Stimulated activated naive CD8-positive, alpha-beta T cell treated with anti-CD3 and anti-CD28 coated beads, Interleukin-15, amount 100 ng/mL, for 72 hours (primary cell): ENCODE measurements around the gene SELENOK.
A peak's percentile ranks its signal among the peaks of the same experiment; 100 is the strongest.
"Not testable (repeated sequence)": the region's sequence is repeated elsewhere in the genome, so short reads cannot be mapped to it uniquely, and the experiment has no call there.

Experiments
- ATAC-seq: fragments of 150-1000 bp; cut with Tn5 transposase; 2 replicates; pipeline ENCODE4 v1.10.0; 2021; ENCODE audit warnings: mild to moderate bottlenecking, moderate library complexity
- DNase-seq, 2 donors: peaks; one replicate each; pipeline ENCODE4 v3.0.0; 2021 to 2022
- H3K27ac Mint-ChIP-seq, 2 donors: one replicate each; pipeline ENCODE4 v1.8.0; 2022; ENCODE audit warnings: mild to moderate bottlenecking in 2 of 2, mixed read lengths in 2 of 2, moderate library complexity in 2 of 2
- H3K27me3 Mint-ChIP-seq: one replicate; pipeline ENCODE4 v1.8.0; 2022; ENCODE audit warnings: mixed read lengths
- H3K4me1 Mint-ChIP-seq: one replicate; pipeline ENCODE4 v1.8.0; 2022; ENCODE audit warnings: mild to moderate bottlenecking, mixed read lengths
- H3K4me3 Mint-ChIP-seq, 2 donors: one replicate each; pipeline ENCODE4 v1.8.0; 2022; ENCODE audit warnings: mild to moderate bottlenecking in 2 of 2, mixed read lengths in 2 of 2, moderate library complexity in 1 of 2
- H3K9me3 Mint-ChIP-seq, 2 donors: one replicate each; pipeline ENCODE4 v1.8.0; 2022; ENCODE audit warnings: mixed read lengths in 2 of 2

The SELENOK gene

DNA sequence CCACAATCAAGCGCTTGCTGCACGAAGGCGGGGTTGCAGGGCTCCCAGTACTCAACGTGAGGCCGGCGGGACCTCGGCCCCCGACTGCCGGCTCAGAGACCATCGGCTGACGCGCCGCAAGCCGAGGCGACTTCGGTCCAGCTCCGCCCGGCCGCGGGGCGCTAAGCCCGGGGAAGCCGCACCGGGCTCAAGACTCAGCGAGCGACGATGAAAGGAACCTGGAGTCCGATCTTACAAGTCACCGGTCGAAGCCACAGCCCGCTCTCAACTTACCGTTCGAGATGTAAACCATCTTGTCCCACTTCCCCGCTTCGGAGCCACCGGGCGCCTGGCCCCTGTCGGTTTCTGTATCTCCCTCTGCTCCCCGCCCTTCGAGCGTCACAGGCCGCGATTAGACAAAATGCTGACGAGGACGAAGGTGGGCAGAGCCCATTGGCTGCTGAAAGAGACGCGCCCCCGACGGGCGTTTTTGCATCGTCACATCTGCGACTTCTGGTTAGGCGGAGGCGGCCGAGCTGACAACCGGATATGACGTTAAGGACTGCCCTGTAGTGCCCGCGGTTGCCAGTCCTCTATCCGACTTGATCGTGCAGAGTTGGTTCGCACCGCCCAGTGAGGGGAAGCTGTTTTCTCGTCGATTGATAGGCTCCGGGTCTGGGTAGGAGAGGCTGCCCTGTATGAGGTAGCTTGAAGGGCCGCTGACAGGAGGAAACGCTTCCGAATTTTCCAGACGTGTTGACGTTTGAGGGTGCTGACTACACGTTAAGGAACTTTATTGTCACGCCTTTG lies at the start of gene SELENOK:
SELENOK (minus strand) TSS at position 363 of the 789 bp plus-strand sequence.
- peaks cover 59% of the 10 kb centered on the region for H3K4me1 Mint-ChIP-seq
- DNase-seq (peak; percentile 97 to 98), ATAC-seq (peak; percentile 97)
- H3K27ac Mint-ChIP-seq = peak within 1 kb of the TSS; percentile 94 to 99
- H3K27me3 Mint-ChIP-seq = no peaks in the 10 kb centered on the region
- peak within 1 kb of the TSS; percentile 88 to 96 for H3K4me3 Mint-ChIP-seq
- H3K9me3 Mint-ChIP-seq = peaks cover 0 to 7% of the 10 kb centered on the region in 2 donors

DNA sequence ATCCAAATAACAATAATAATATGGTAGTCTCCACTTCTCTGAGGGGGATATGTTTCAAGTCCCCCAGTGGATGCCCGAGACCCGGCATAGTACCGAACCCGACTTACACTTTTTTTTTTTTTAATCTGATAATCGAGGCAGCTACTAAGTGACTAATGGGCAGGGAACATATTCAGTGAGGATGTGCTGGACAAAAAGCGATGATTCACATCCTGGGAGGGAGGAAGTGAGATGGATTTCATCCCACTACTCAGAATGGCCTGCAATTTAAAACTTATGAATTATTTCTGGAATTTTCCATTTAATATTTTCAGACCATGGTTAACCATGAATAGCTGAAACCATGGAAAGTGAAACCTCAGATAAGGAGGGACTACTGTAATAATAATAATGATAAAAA lies 49.5 kb upstream of the SELENOK start:
- Mint-ChIP-seq H3K9me3 (peaks cover 5 to 6% of the 10 kb centered on the region in 2 donors), H3K27ac (no peak overlapping the region), H3K4me3 (no peak overlapping the region), H3K27me3 (peaks cover 49% of the 10 kb centered on the region), H3K4me1 (no peaks in the 10 kb centered on the region)
- ATAC-seq = no peak
- no peak for DNase-seq

DNA sequence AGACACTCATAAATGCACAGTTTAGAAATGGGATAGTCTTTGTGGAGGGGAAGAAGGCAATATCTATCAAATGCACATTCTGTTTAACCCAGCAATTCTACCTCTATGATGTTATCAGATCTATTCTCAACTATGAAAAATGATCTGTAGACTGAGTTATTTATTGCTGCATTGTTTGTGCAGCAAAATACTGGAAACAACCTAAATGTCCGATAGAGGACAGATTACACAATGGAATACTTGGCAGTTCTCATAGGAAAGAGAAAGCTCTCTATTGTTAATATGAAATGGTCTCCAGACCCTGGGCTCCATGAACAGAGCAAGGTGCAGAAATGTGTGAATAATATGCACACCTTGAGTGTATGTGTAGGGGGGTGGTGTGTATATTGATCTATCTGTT lies 49.0 kb upstream of the SELENOK start:
- ATAC-seq = no peak
- no peak for DNase-seq
- H3K27ac Mint-ChIP-seq = no peak overlapping the region
- H3K4me3 Mint-ChIP-seq = no peak overlapping the region
- H3K4me1 Mint-ChIP-seq = no peaks in the 10 kb centered on the region
- peaks cover 49% of the 10 kb centered on the region for H3K27me3 Mint-ChIP-seq
- peaks cover 0 to under 1% of the 10 kb centered on the region in 2 donors for H3K9me3 Mint-ChIP-seq

- Mint-ChIP-seq H3K9me3 (no peaks in the 10 kb centered on the region), H3K27ac (no peak overlapping the region), H3K4me1 (no peaks in the 10 kb centered on the region), H3K27me3 (peaks cover 49% of the 10 kb centered on the region), H3K4me3 (no peak overlapping the region)
- no peak for ATAC-seq
- no peak for DNase-seq
These were observed 48.2 kb upstream of the SELENOK start for GRCh38 chr3:53939813-53940212.

DNA sequence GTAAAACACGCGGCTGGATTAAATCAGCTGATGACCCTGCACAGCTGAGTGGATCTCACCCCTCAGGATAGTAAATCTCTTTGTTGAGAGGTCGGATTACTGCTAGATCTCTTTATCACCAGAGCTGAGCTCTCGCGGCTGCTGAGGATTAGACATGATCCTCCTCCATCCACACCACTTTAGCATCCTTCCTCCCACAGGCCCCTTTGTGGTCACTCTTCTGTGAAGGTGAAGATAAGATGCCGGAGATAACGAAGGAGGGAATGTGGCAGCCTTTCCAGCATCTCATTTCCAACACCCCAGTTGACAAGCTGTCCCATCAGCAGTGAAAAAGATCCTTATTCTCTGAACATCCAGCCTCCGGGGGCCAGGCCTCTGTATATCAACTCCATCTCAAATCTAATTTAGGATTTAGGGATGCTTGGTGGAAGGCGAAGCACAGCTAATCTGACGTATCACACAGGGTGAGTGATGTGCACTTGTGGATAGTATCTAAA lies 47.5 kb upstream of the SELENOK start:
- DNase-seq (no peak), ATAC-seq (no peak)
- H3K27me3 Mint-ChIP-seq = peaks cover 52% of the 10 kb centered on the region
- no peaks in the 10 kb centered on the region for H3K4me1 Mint-ChIP-seq
- H3K27ac Mint-ChIP-seq = no peak overlapping the region
- no peak overlapping the region for H3K4me3 Mint-ChIP-seq
- no peaks in the 10 kb centered on the region for H3K9me3 Mint-ChIP-seq

DNA sequence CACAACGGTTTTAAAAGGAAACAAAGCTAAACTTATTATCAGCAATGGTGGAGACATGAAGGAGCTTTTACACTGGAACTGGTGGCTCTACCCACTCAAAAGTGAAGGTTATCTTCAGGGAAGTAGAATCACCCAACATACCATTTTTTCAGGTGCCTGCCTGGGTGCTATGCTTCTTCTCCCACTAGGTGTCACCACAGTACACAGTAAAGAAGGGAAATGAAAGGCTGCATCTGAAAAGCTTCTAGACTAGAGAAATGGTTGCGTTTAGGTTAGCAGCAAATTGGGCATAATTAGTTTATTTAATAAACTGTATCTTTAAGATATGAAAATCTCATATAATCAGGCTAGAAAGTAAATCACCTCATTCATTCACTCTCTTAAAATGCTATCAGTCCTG lies 47.0 kb upstream of the SELENOK start:
- Mint-ChIP-seq H3K27ac (no peak overlapping the region), H3K4me3 (no peak overlapping the region), H3K27me3 (peaks cover 52% of the 10 kb centered on the region), H3K4me1 (no peaks in the 10 kb centered on the region), H3K9me3 (no peaks in the 10 kb centered on the region)
- ATAC-seq (no peak), DNase-seq (peak in 1 of 2 donors; percentile 16)

DNA sequence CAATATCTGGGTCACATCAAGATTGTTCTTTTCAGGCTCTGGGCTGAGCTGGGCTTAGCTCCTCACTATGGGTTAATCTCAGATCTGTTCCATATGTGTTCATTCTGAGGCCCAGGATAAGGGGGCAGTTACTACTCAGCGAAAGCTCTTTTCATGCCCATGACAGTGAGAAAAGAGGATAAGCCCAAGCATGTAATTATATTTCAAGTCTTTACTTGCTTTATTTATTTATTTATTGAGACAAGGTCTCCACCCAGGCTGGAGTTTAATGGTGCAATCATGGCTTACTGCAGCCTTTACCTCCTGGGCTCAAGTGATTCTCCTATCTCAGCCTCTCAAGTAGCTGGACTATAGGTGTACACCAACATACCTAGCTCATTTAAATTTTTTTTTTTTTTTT lies 44.7 kb upstream of the SELENOK start:
- ATAC-seq = no peak
- no peaks in the 10 kb centered on the region for H3K9me3 Mint-ChIP-seq
- H3K27ac Mint-ChIP-seq = no peak overlapping the region
- no peaks in the 10 kb centered on the region for H3K4me1 Mint-ChIP-seq
- H3K27me3 Mint-ChIP-seq = peaks cover 56% of the 10 kb centered on the region
- no peak for DNase-seq
- no peak overlapping the region for H3K4me3 Mint-ChIP-seq

DNA sequence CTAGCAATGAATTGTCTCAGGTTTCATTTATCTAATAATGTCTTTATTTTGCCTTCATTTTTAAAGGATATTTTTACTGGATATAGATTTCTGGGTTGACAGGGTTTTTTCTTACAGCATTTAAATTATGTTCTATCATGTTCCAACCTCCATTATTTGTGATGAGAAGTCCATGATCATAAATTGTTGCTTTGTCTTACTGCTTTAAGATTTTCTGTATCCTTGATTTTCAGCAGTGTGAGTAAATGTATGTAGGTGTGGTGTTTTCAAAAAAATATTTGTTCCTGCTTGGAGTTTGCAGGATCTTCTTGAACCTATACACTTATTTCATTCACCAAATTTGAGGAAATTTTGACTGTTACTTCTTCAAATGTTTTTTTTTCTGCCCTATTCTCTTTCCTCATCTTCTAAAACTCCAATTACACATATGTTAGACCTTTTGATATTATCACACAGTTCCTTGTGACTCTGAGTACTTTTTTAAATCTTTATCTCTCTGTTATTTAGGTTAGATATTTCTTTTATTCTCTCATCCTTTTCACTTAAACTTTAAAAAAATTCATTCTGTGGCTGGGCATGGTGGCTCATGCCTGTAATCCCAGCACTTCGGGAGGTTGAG lies 43.7 kb upstream of the SELENOK start:
- Mint-ChIP-seq H3K27me3 (peaks cover 49% of the 10 kb centered on the region), H3K9me3 (no peaks in the 10 kb centered on the region), H3K27ac (no peak overlapping the region), H3K4me3 (no peak overlapping the region), H3K4me1 (no peaks in the 10 kb centered on the region)
- DNase-seq (no peak), ATAC-seq (no peak)

- H3K27me3 Mint-ChIP-seq, H3K9me3 Mint-ChIP-seq, H3K4me3 Mint-ChIP-seq, DNase-seq, ATAC-seq, H3K27ac Mint-ChIP-seq, H3K4me1 Mint-ChIP-seq: not testable (repeated sequence)
These were observed 35.7 kb upstream of the SELENOK start for GRCh38 chr3:53927208-53927872.

- no peaks in the 10 kb centered on the region for H3K9me3 Mint-ChIP-seq
- no peaks in the 10 kb centered on the region for H3K4me1 Mint-ChIP-seq
- H3K27ac Mint-ChIP-seq = no peak overlapping the region
- peaks cover 20% of the 10 kb centered on the region for H3K27me3 Mint-ChIP-seq
- ATAC-seq (no peak), DNase-seq (no peak)
- no peak overlapping the region for H3K4me3 Mint-ChIP-seq
These were observed 29.6 kb upstream of the SELENOK start for GRCh38 chr3:53921296-53921695.

GRCh38 chr3:53919741-53920140 lies 28.1 kb upstream of the SELENOK start:
- no peaks in the 10 kb centered on the region for H3K4me1 Mint-ChIP-seq
- H3K4me3 Mint-ChIP-seq = no peak overlapping the region
- peaks cover 25% of the 10 kb centered on the region for H3K27me3 Mint-ChIP-seq
- no peak for ATAC-seq
- no peaks in the 10 kb centered on the region for H3K9me3 Mint-ChIP-seq
- H3K27ac Mint-ChIP-seq = no peak overlapping the region
- no peak for DNase-seq

GRCh38 chr3:53913401-53913800 lies 21.7 kb upstream of the SELENOK start:
- H3K9me3 Mint-ChIP-seq = no peaks in the 10 kb centered on the region
- no peak for ATAC-seq
- DNase-seq = no peak
- H3K4me1 Mint-ChIP-seq = no peaks in the 10 kb centered on the region
- no peak overlapping the region for H3K27ac Mint-ChIP-seq
- H3K27me3 Mint-ChIP-seq = peaks cover 57% of the 10 kb centered on the region
- H3K4me3 Mint-ChIP-seq = no peak overlapping the region

DNA sequence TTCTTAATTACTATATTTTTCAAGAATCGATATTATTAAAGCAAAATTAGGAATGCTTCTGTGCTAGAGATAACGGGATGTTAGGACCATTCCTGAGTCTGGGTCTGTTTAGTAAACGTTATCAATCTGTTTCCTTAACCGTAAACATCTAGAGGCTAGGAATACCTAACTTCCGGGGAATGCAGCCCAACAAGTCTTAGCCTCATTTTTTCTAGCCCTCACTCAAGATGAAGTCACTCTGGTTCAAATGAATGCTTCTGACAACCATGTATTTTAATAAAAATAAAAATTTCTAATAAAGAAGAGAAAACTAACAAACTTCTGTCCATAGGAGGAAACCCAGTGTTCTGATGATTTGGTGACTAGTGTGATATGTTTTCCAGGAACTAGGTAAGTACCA lies 11.1 kb upstream of the SELENOK start:
- Mint-ChIP-seq H3K27ac (no peak overlapping the region), H3K27me3 (peaks cover 30% of the 10 kb centered on the region), H3K4me1 (no peaks in the 10 kb centered on the region), H3K9me3 (peaks cover 0 to 5% of the 10 kb centered on the region in 2 donors), H3K4me3 (no peak overlapping the region)
- ATAC-seq = no peak
- no peak for DNase-seq

- no peak overlapping the region for H3K27ac Mint-ChIP-seq
- H3K9me3 Mint-ChIP-seq = peaks cover 0 to 5% of the 10 kb centered on the region in 2 donors
- ATAC-seq (no peak), DNase-seq (no peak)
- H3K27me3 Mint-ChIP-seq = peaks cover 27% of the 10 kb centered on the region
- H3K4me3 Mint-ChIP-seq = no peak overlapping the region
- H3K4me1 Mint-ChIP-seq = no peaks in the 10 kb centered on the region
These were observed 10.4 kb upstream of the SELENOK start for GRCh38 chr3:53902067-53902466.

- Mint-ChIP-seq H3K27me3 (peaks cover 14% of the 10 kb centered on the region), H3K9me3 (no peaks in the 10 kb centered on the region), H3K4me3 (no peak overlapping the region), H3K27ac (no peak overlapping the region), H3K4me1 (no peaks in the 10 kb centered on the region)
- no peak for ATAC-seq
- no peak for DNase-seq
These were observed 9.1 kb upstream of the SELENOK start for GRCh38 chr3:53900666-53901331.
